HG02973 (cell line): ENCODE results near the gene FUOM.
A peak's percentile ranks its signal among the peaks of the same experiment; 100 is the strongest.

Source experiments
- ATAC-seq: cut with Tn5 transposase; IDR thresholded peaks from one replicate; pipeline ENCODE4 v1.9.1; 2021; ENCODE audit warnings: moderate library complexity; ENCODE audit not compliant: unreplicated experiment

FUOM gene

DNA sequence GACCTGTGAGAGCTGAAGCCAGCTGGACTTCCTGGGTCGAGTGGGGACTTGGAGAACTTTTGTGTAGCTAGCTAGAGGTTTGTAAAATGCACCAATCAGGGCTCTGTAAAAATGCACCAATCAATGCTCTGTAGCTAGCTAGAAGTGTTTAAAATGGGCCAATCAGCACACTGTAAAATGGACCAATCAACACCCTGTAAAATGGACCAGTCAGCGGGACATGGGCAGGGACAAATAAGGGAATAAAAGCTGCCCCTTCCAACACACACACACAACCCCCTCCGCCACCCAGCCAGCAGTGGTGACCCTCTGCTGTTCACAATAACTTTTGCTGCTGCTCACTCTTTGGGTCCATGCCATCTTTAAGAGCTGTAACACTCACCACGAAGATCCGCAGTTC, 42.0 kb downstream of the FUOM start:
- ATAC-seq = no peak

DNA sequence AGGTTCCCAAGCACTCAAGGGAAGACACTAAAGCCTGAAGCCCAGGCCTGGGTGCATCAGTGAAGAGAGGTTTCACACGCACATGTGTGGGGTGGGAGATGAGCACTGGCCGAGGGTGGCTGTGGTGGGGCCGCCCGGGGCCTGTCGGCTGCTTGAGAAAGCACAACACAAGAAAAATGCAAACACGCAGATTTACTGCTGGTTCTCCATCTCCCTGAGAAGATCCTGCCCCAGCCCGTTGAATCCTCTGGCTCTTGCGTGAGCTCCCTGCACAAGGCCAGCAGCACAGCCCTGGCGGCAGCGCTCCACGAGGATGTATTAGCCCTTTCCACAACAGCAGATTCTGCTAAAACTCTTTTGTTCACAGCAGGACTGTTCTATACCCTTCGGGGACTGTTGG, 42.9 kb downstream of the FUOM start:
- ATAC-seq = no peak

DNA sequence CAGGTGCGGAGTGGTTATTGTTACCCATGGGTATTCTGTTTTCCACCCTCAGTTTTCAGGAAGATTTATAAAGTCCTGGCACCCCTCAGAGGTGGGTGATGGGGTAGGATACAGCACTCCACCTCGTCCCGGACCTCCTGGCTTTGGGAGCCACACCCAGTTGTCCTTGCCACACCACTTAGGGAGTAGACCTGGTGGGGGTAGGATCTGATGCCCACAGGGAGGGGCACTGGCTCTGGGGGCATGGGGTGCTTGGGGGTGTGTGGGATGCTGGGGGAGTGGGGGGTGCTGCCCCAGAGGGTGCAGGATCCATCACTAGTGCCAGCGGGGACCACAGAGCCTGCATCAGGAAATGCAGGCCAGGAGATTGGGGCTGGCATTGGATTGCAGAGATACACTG, 44.6 kb downstream of the FUOM start:
- ATAC-seq = no peak

DNA sequence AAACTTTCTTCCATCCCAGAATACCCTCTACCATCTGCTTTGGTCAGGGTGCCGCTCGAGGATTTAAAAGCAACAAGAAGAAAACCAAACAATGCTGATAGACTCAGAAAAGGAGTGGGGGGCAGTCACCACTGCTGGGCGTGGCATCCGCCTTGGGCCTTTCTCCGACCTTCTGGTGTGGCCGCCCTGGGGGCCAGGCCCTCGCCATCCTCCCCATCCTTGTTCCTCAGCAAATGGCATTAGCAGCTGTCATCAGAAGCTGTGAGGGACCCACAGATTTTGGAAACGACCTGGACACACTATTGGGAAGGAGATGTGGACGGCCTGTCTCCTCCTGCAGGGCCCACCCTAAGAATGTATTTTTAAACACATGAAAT, 45.1 kb downstream of the FUOM start:
- ATAC-seq = no peak

DNA sequence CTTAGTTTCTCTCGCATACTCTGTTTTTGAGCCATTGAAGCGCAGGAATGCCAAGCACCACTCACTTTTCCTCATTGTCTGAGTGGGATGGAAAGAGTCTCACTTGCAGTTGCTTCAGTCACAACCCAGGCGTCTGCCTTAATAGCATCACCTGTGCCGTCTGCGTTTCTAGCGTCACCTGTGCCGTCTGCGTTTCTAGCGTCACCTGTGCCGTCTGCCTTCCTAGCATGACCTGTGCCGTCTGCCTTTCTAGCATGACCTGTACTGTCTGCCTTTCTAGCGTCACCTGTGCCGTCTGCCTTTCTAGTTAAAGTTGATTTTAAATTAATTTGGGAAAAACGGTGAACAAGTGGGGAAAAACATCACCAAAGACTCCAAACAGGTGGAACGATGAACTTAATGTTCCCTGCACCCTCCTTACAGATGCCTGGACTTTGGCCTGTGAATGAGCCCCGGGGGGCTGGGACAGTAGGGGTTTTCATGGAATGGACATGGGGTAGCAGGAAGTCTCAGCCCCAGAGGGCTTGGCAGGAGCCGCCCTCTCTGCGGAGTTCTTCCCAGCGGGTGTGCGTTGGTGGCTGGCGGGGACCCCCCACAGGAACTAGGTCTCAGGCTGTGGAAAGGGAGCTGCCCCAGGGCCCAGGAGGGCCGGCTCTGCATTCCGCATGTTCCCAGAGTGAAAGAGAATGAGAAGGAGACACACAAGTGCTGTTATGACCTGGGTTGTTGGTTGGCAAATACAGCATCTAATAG, 45.6 kb downstream of the FUOM start:
- ATAC-seq = no peak

DNA sequence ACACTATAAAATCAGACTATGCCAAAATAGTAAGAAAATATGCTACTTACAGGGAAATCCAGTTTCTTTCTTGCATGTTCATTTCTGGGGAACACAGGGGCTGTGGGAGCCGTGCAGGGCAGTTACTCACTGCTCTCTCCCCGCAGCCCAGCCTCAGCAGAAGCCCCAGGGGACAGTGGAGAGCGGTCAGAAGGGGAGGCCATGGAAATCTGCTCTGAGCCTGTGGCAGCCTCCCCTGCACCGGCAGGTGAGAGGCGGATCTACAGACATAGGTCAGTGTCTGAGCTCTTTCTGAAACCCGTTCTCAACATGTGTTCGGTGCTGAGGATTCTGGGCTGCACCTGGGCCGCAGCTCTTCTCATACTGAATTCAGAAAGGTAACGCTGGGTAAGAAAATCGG, 46.2 kb downstream of the FUOM start:
- ATAC-seq = no peak

DNA sequence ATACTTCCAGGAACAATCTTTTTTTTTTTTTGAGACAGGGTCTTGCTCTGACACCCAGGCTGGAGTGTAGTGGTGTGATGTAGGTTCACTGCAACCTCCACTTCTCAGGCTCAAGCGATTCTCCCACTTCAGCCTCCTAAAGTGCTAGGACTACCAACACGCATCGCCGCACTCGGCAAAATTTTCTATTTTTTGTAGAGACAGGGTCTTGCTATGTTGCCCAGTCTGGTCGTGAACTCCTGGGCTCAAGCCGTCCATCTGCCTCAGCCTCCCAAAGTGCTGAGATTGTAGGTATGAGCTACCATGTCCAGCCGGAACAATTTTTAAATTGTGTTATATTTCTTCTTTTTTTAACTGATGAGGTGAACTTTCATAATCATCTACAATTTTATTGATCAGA, 47.0 kb downstream of the FUOM start:
- no peak for ATAC-seq

DNA sequence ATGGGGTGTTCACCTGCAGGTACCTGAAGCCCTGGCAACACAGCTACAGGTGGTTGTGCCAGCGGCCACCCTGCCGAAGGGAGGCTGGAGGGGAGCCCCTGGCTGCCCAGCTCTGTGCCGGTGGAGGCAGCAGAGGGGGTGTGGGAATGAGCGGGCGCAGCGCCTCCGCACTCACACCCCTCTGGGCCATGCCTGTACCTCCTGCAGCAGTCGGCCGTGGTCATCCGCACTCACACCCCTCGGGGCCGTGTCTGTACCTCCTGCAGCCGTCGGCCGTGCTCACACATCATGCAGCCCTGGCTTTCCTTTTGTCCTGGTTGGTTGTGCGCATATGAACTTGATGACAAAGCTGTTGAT, 47.4 kb downstream of the FUOM start:
- ATAC-seq = no peak

DNA sequence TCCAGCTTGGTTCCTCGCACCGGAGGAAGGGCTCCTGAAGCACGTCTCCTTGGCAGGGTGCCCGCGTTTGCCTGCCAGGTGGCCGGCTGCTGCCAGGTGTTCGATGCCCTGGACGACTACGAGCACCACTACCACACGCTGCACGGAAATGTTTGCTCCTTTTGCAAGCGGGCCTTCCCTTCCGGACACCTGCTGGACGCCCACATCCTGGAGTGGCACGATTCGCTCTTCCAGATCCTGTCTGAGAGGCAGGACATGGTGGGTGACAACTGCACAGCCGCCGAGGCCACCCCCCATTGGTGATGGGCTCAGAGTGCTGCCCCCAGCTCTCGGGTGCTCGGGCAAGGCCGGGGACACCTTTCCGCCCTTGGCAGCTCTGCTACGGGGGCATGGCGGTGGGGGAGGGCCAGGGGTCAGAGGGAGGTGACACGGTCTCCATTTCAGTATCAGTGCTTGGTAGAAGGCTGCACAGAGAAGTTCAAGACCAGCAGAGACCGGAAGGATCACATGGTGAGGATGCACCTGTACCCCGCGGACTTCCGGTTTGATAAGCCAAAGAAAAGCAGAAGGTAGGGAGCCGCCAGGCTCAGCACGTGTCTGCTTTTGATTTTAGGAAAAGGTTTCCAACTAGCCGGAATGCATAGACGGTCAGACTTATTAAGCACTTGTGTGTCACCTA, 48.0 kb downstream of the FUOM start:
- ATAC-seq = no peak

DNA sequence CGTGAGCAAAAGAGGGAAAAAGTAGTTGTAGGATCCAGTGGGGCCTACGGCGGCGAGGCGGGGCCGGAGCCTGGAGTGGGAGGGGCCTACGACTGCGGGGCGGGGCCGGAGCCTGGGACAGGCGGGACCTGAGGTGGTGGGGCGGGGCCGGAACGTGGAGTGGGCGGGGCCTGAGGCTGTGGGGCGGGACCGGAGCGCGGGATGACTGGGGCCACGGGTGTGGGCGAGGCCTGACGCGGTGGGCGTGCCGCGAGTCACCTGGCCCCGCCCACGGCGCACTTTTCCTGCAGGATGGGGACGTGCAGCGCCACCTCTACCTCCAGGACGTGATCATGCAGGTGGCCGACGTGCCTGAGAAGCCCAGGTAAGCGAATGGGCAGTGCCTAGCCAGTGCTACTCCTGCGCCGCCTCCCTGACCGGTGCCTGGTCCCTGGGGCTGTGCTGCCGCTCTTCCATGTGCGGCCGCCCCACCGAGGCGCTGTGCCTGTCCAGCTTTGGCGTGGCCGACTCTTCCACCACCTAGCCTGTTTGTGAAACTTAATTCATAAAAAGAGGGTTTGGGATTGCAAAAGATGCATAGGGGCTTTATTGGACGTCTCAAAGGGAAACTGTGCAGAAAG, 48.6 kb downstream of the FUOM start:
- ATAC-seq = peak; percentile 62

DNA sequence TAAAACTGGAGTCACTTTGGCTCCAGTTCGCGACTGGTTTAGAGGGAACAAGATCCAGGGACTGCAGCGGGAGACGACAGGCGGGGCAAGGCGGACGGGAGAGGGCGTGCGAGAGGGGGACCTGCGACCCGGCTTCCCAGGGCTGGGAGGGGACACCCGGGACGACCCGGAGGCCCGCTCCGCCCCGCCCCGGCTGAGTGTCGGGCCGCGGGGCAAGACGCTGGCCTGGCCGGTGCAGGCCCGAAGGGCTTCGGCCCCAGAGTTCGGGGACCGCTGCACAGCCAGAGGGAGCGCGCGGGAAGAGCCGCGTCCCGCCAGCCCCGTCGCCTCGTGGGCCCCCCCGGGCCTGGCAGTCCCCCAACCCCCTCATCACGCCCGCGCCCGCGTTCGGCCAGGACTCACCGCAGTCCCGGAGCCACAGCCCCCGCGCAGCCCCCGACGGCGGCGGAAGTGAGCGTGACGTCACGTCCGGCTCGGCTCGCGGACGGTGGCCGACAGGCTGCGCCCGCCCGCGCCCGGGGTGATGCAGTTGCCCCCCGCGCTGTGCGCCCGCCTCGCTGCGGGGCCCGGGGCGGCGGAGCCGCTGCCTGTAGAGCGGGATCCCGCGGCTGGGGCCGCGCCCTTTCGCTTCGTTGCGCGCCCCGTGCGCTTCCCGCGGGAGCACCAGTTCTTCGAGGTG, 49.3 kb downstream of the FUOM start, which contains the start of the genes TUBGCP2 and ZNF511:
Gene TUBGCP2 (minus strand): TSS at position 452 of the 679 bp plus-strand sequence. CDS start 5,931 bp downstream, outside the sequence.
Gene ZNF511 (plus strand): TSS at position 494 of the 679 bp plus-strand sequence. CDS start 30 bp downstream, at position 524.
- ATAC-seq = peak; percentile 64

DNA sequence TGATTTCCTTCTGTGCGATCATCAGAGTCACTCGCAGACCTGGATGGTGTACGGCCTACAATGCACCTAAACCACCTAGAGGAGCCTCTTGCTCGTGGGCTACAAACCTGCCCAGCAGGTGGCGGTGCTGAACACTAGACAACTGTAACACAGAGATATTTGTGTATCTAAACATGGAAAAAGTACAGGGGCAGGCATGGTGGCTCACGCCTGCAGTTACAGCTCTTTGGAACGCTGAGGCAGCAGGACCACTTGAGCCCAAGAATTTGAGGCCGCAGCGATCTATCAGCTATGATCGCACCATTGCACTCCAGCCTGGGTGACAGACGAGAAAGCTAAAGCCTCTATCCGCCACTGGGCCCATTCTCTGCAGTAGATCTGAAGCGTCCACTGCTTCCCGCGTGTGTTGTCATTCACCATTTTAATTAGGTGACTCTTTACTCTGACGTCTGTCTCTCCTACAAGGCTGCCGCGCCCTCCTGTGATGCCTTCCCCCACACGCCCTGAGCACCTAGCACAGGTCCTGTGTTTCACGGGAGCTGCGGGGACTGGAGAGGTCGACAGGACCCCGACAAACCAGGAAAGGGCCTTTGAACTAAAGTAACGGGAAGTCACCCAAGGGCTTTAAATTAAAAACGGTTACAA, 49.9 kb downstream of the FUOM start:
- peak; percentile 52 for ATAC-seq

DNA sequence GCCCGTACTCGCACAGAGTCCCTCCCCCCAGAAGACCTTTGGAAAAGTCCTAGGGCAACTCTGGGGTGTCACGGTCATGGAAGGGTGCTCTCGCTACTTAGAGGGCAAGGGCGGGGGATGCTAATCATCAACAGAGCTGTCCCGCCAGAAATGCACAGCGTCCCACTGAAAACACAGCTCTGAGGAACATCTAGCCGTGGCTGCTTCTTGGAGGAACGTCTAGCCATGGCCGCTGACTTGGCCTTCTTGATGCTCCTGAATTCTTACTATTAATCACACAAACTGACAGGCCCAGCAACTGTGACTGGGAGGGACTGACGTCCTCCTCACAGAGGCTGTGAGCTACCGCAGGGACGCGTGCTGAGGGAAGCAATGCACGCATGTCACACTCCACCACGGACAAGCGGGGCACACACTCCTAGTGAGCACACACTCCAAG, 50.9 kb downstream of the FUOM start:
- ATAC-seq = no peak

DNA sequence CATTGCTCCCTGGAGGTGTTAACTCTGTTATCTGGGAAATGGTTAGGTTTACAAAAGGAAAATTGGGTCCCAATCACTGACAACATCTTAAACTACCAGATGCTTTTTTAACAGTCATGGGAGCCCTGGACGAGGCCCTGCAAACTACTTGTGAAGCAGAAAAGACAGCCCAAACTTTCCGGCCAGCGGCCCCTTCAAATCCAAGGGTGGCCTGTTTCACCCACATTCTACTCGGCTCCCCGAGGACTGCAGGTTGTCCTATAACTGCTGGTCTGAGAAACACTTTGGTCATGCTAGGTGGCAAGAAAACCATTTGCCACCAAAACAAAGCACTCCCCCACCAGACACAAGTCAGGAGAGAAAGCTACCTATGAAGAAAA, 51.7 kb downstream of the FUOM start:
- ATAC-seq = no peak
